Measurements from ENCODE around the gene ADRA2B. TPM values are rescaled to one million over a fixed set of nuclear protein-coding genes. Genes with fewer than 3 reads are reported as not detected.

The ADRA2B gene
- total and polyA plus RNA-seq, 2 donors (not counting 3 experiments of a cell fraction or from before 2014, with no cell fraction given), result not detected

- Histone ChIP-seq H3K4me1 (ENCODE audit: control insufficient read depth, extremely low read depth, insufficient read depth, low read length) (no peaks in the 10 kb centered on the region), H3K4me3 (replicated peaks in 1 of 3; ENCODE audit: insufficient read depth in 1 of 3, low read depth in 1 of 3, low read length in 3 of 3) (no peak overlapping the region), H3K36me3 (ENCODE audit: control insufficient read depth in 2 of 2, extremely low read depth in 1 of 2, insufficient read depth in 2 of 2, low read length in 2 of 2) (no peaks in the 10 kb centered on the region), H3K27ac (ENCODE audit: insufficient read depth, low read depth, low read length) (no peak overlapping the region), H3K9me1 (replicated peaks; ENCODE audit: control insufficient read depth, extremely low read depth, insufficient read depth, low read length) (no peaks in the 10 kb centered on the region), H3K9ac (replicated peaks; ENCODE audit: extremely low read depth, insufficient read depth, low read length) (no peak overlapping the region), H3K4me2 (ENCODE audit: insufficient read depth, low read length) (no peak overlapping the region), H3K79me2 (ENCODE audit: control insufficient read depth, insufficient read depth, low read length) (no peaks in the 10 kb centered on the region), H2AFZ (ENCODE audit: low read depth, low read length) (no peak overlapping the region), H4K20me1 (replicated peaks; ENCODE audit: control insufficient read depth, extremely low read depth, insufficient read depth, low read length) (no peaks in the 10 kb centered on the region), H3K27me3 (ENCODE audit: control insufficient read depth in 2 of 2, insufficient read depth in 2 of 2, low read length in 2 of 2) (peaks cover 0 to 6% of the 10 kb centered on the region in 2 experiments), H3K9me3 (replicated peaks; ENCODE audit: control insufficient read depth, insufficient read depth, low read length) (no peaks in the 10 kb centered on the region)
- POLR2A ChIA-PET, result interaction anchor here (0.6 kb wide), 1 partner anchor 85 kb away, joined by 6 read pairs; no protein-coding TSS in a partner anchor
- intact Hi-C loops (cut with micrococcal nuclease), result no loop called here
- FAIRE-seq (no peak), DNase-seq (ENCODE audit: low read depth, low spot score) (no peak)
- TF ChIP-seq POLR2AphosphoS5 (IDR thresholded peaks at IDR 0.05; ENCODE audit: insufficient read depth, low read depth, low read length) (no peak), GATA2 (IDR thresholded peaks at IDR 0.05; ENCODE audit: insufficient read depth, insufficient read length, low read depth, low read length) (no peak), EZH2 (IDR thresholded peaks at IDR 0.05; ENCODE audit: borderline replicate concordance, low read depth, low read length, severe bottlenecking) (no peak), MAX (IDR thresholded peaks at IDR 0.05; ENCODE audit: insufficient read depth, insufficient read length) (no peak), POLR2A (IDR thresholded peaks at IDR 0.05; ENCODE audit: low read depth, low read length) (no peak), MYC (IDR thresholded peaks at IDR 0.05; ENCODE audit: low read depth, low read length) (no peak)
- TF ChIP-seq, protein P1, sequence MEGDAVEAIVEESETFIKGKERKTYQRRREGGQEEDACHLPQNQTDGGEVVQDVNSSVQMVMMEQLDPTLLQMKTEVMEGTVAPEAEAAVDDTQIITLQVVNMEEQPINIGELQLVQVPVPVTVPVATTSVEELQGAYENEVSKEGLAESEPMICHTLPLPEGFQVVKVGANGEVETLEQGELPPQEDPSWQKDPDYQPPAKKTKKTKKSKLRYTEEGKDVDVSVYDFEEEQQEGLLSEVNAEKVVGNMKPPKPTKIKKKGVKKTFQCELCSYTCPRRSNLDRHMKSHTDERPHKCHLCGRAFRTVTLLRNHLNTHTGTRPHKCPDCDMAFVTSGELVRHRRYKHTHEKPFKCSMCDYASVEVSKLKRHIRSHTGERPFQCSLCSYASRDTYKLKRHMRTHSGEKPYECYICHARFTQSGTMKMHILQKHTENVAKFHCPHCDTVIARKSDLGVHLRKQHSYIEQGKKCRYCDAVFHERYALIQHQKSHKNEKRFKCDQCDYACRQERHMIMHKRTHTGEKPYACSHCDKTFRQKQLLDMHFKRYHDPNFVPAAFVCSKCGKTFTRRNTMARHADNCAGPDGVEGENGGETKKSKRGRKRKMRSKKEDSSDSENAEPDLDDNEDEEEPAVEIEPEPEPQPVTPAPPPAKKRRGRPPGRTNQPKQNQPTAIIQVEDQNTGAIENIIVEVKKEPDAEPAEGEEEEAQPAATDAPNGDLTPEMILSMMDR (IDR thresholded peaks at IDR 0.05; ENCODE audit: extremely low read depth in 1 of 2, insufficient read depth in 1 of 2, low read depth in 1 of 2, low read length in 2 of 2), result no peak
- no TSS peak for BruUV-seq (replicated peaks)
- CTCF ChIA-PET, result interaction anchor here (4.0 to 6.3 kb wide), 2 partner anchors 19 kb away, joined by 23 to 26 read pairs; no protein-coding TSS in a partner anchor
- dilution Hi-C loops (cut with MboI; ENCODE audit: extremely low pct_ligation_motif_present, low sequenced_read_pairs), result no loop called here
Observed at GRCh38 chr2:96156011-96156820, 39.8 kb upstream of the ADRA2B start.

Measured in endothelial cell of umbilical vein (primary cell).